Activated CD4-positive, alpha-beta T cell treated with anti-CD3 and anti-CD28 coated beads, Interleukin-2, amount 10 ng/mL, durations not matched to agents 7 days and 5 days (primary cell): Measurements from ENCODE around the gene HOXB9. TPM values are rescaled to one million over a fixed set of nuclear protein-coding genes. Genes with fewer than 3 reads are reported as not detected.

Source experiments
- CTCF ChIA-PET: fragments of 350-600 bp; sonication (Branson Sonifier 250); formaldehyde crosslinking; loops from one replicate; lab custom pipeline; 2021; ENCODE audit warnings: antibody characterized with exemption; lab: Charles Lee
- POLR2A ChIA-PET: fragments of 350-600 bp; sonication (Branson Sonifier 250); formaldehyde crosslinking; loops from one replicate; lab custom pipeline; 2021; ENCODE audit warnings: antibody characterized with exemption; lab: Charles Lee
- DNase-seq: peaks from one replicate; pipeline ENCODE4 v3.0.0-alpha.2; 2020
- H3K27ac Mint-ChIP-seq: one replicate; pipeline ENCODE4 v1.8.0; 2021; ENCODE audit warnings: mild to moderate bottlenecking, moderate library complexity, mixed read lengths
- H3K27me3 Mint-ChIP-seq: one replicate; pipeline ENCODE4 v1.8.0; 2021; ENCODE audit warnings: mixed read lengths
- H3K36me3 Mint-ChIP-seq: one replicate; pipeline ENCODE4 v1.8.0; 2021; ENCODE audit warnings: low read depth, mixed read lengths
- H3K4me1 Mint-ChIP-seq: one replicate; pipeline ENCODE4 v1.8.0; 2021; ENCODE audit warnings: mixed read lengths
- H3K4me3 Mint-ChIP-seq: one replicate; pipeline ENCODE4 v1.8.0; 2021; ENCODE audit warnings: mild to moderate bottlenecking, moderate library complexity, mixed read lengths
- H3K9me3 Mint-ChIP-seq: one replicate; pipeline ENCODE4 v1.8.0; 2021; ENCODE audit warnings: mixed read lengths
- microRNA-seq: library from miRNA; unstranded; fragments of <30 nt; microRNA quantifications from one replicate; pipeline ENCODE4 v1.2.0, GENCODE V29; 2021; ENCODE audit warnings: borderline microRNAs expressed, borderline replicate concordance
- total RNA-seq, 2 experiments: library from RNA; stranded (reverse); gene quantifications; one replicate each; pipeline ENCODE4 v1.2.3, GENCODE V29; 2021

Gene HOXB9
- total RNA-seq, 2 experiments from 2014 or later, result not detected

DNA sequence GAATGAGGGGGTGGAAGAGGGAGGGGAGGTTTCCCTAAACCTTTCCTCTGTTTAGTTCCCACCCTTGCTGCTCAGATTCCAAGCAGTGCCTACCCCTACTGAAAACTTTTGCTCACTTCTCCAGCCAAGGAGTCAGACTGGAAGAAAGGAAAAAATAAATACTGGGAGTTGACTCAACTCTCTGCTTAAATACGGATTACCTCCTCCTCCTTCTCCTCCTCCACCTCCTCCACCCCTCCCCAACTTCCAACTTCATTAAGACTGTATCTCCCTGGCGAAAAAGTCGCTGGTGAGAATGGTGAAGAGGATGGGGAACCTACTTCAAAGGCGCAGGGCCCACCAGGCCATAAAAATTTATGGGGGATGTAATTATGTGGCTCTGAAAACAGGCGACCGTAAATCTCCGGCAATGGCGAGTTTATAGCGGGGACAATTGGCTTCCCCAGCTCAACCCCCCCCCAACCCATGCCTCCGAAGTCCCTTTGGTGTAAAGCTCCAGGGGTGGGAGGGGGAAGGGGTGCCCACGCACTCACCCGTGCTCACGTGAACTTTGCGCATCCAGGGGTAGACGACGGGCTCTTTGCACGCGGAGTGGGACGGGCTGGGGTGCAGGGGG lies 48.7 kb downstream of the HOXB9 start:
- peak overlapping the region; percentile 79 for H3K4me3 Mint-ChIP-seq
- no peak for DNase-seq
- H3K9me3 Mint-ChIP-seq, result no peaks in the 10 kb centered on the region
- H3K36me3 Mint-ChIP-seq, result peaks cover 14% of the 10 kb centered on the region
- peaks cover 53% of the 10 kb centered on the region for H3K27me3 Mint-ChIP-seq
- POLR2A ChIA-PET, result no interaction called here
- CTCF ChIA-PET, result interaction anchor here (0.6 kb wide), 1 partner anchor 92 kb away, joined by 3 read pairs; no protein-coding TSS in a partner anchor
- peaks cover 62% of the 10 kb centered on the region for H3K4me1 Mint-ChIP-seq
- peak overlapping the region; percentile 66 for H3K27ac Mint-ChIP-seq

- CTCF ChIA-PET, result interaction anchor here (0.6 kb wide), 1 partner anchor 91 kb away, joined by 3 read pairs; no protein-coding TSS in a partner anchor
- Mint-ChIP-seq H3K36me3 (peaks cover 14% of the 10 kb centered on the region), H3K4me3 (peak overlapping the region; percentile 79), H3K27me3 (peaks cover 52% of the 10 kb centered on the region), H3K4me1 (peaks cover 59% of the 10 kb centered on the region), H3K9me3 (no peaks in the 10 kb centered on the region), H3K27ac (peak overlapping the region; percentile 5)
- POLR2A ChIA-PET, result no interaction called here
- DNase-seq, result no peak
Observed at GRCh38 chr17:48576479-48577309, 49.5 kb downstream of the HOXB9 start.

DNA sequence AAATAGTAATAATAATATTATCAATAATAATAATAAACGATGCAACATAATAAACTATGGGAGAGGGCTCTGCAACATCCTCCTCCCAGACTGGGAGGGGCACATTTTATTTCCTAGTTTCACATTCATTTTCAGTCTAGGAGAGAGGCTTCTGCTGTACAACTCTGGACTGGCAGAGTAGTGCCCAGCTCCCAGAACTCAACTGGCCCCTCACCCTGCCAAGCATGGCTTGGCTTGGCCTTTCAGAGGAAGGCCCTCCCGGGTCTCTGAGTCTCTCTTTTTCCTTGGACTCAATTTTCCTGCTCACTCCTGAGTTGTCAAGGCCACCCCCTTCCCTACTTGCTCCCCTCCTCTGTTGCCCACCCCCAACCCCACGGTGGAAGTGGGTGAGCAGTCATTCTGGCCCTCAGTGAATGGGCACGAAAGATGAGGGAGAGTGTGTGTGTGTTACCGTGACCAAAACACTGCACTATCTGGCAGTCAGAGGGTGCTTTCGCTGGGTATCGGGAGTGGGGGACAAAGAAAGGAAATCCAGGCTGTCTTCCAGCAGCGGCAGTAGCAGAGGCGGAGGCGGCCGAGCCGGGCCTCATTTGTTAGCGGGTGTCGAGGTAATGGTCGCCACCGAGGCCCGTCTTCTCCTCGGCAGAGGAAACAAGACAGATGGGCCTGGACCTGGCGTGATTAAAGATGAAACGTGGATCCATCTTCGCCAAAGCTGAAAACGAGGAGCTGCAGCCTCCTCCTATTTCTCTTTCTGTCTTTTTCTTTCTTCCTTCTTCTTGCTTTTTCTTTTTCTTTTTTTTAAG lies 50.3 kb downstream of the HOXB9 start:
- no peak overlapping the region for H3K27ac Mint-ChIP-seq
- peaks cover 13% of the 10 kb centered on the region for H3K36me3 Mint-ChIP-seq
- H3K4me3 Mint-ChIP-seq, result peak overlapping the region; percentile 20
- H3K4me1 Mint-ChIP-seq, result peaks cover 51% of the 10 kb centered on the region
- POLR2A ChIA-PET, result no interaction called here
- CTCF ChIA-PET, result interaction anchor here (0.6 kb wide), 1 partner anchor 43 kb away, joined by 3 read pairs; no protein-coding TSS in a partner anchor
- H3K27me3 Mint-ChIP-seq, result peaks cover 49% of the 10 kb centered on the region
- no peaks in the 10 kb centered on the region for H3K9me3 Mint-ChIP-seq
- DNase-seq, result no peak

- no peak for DNase-seq
- Mint-ChIP-seq H3K27ac (no peak overlapping the region), H3K4me1 (peaks cover 44% of the 10 kb centered on the region), H3K36me3 (peaks cover 12% of the 10 kb centered on the region), H3K27me3 (peaks cover 45% of the 10 kb centered on the region), H3K4me3 (no peak overlapping the region), H3K9me3 (no peaks in the 10 kb centered on the region)
- CTCF ChIA-PET, result interaction anchor here (0.6 kb wide), 1 partner anchor 43 kb away, joined by 3 read pairs; no protein-coding TSS in a partner anchor
- POLR2A ChIA-PET, result no interaction called here
Observed at GRCh38 chr17:48575066-48575582, 51.0 kb downstream of the HOXB9 start.

- Mint-ChIP-seq H3K27me3 (peaks cover 43% of the 10 kb centered on the region), H3K36me3 (peaks cover 10% of the 10 kb centered on the region), H3K9me3 (no peaks in the 10 kb centered on the region), H3K27ac (no peak overlapping the region), H3K4me1 (peaks cover 40% of the 10 kb centered on the region), H3K4me3 (no peak overlapping the region)
- ChIA-PET CTCF (no interaction called here), POLR2A (no interaction called here)
- no peak for DNase-seq
Observed at GRCh38 chr17:48574505-48575065, 51.6 kb downstream of the HOXB9 start.

DNA sequence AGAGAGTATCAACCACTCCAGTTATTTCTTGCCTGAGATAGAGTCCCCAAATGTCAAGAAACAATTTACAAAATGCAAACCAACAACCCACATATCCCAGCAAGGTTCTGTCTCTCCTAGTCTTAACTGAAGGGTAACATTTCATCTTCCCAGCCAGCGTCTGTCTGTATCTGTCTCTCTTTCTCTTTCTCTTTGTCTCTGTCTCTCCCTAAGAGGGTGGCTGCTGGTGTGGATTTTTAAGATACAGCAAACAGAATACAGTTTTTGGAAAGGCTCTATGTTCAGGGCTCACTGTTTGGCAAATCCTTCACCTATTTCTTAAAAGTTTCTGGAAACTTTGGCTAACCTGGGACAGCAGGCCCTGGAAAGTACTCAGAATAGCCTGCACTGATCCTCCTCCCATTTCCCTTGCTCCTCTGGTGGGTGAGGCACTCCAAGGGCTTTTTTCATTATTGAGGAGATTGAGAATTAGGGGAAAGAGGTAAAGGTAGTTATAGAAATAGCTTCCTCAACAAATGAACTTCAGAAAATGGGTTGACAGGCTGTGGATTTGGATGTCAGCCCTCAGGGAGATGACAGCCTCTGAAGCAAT lies 54.2 kb downstream of the HOXB9 start:
- H3K9me3 Mint-ChIP-seq, result no peaks in the 10 kb centered on the region
- CTCF ChIA-PET, result no interaction called here
- H3K4me1 Mint-ChIP-seq, result peaks cover 26% of the 10 kb centered on the region
- DNase-seq, result no peak
- POLR2A ChIA-PET, result no interaction called here
- H3K27ac Mint-ChIP-seq, result no peak overlapping the region
- H3K4me3 Mint-ChIP-seq, result no peak overlapping the region
- H3K27me3 Mint-ChIP-seq, result peaks cover 41% of the 10 kb centered on the region
- H3K36me3 Mint-ChIP-seq, result peaks cover 4% of the 10 kb centered on the region

Small RNA genes lying within 50 kb of the gene (microRNA-seq; reads per million reads assigned to microRNA genes)
- not detected for gene MIR196A1

Other genes with a start within 250 kb of the HOXB9 start
- gene SKAP1, start 196.1 kb downstream of the HOXB9 start, total RNA-seq, result 100 to 1,000 TPM; 123 to 144 TPM
- gene HOXB1, start 95.3 kb downstream of the HOXB9 start, total RNA-seq, result not detected
- 1 to 10 TPM; 3.4 to 4.7 TPM for gene HOXB2, start 81.2 kb downstream of the HOXB9 start, total RNA-seq
- 1 to 10 TPM; 3.3 to 3.6 TPM for gene HOXB4, start 48.0 kb downstream of the HOXB9 start, total RNA-seq
- gene HOXB3, start 36.1 kb downstream of the HOXB9 start, total RNA-seq, result 1 to 10 TPM; 3.1 to 4.5 TPM
- gene HOXB5, start 32.6 kb downstream of the HOXB9 start, total RNA-seq, result not detected
- gene HOXB6, start 21.4 kb downstream of the HOXB9 start, total RNA-seq, result not detected
- under 1 TPM; 0.25 to 0.30 TPM for gene HOXB7, start 15.3 kb downstream of the HOXB9 start, total RNA-seq
- not detected for gene HOXB8, start 11.1 kb downstream of the HOXB9 start, total RNA-seq
- gene PRAC1, start 96.2 kb upstream of the HOXB9 start, total RNA-seq, result not detected
- gene PRAC2, start 96.8 kb upstream of the HOXB9 start, total RNA-seq, result not detected
- gene HOXB13, start 102.4 kb upstream of the HOXB9 start, total RNA-seq, result not detected
- not detected for gene TTLL6, start 190.9 kb upstream of the HOXB9 start, total RNA-seq
- 100 to 1,000 TPM; 171 to 214 TPM for gene CALCOCO2, start 204.7 kb upstream of the HOXB9 start, total RNA-seq